ENCODE measurements around the gene BLMH.
"Not testable (repeated sequence)": the region's sequence is repeated elsewhere in the genome, so short reads cannot be mapped to it uniquely, and the experiment has no call there.

Gene BLMH

DNA sequence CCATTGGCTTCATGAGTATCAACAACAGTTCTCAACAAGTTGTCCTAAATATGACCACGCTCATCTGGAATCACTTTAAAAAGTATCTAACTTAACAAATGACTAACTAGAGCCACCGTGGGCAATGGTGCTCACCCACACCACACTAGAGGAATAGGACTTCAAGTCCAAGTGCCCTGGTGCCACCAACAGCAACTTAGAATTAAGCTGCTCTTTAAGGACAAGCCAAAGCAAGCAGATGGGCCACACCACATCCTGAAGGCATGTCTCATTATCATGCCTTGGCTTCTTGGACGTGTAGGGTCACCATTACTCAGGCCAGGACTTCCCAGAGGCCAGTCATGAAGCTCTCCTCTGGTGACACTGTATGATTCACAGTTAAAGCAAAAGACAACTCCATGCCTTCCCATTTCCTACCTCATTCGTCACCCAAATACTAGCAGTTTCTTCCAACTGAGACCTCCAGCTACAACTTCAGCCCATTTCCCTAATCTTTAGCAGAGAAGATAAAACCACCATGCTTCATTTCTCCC, 46.8 kb downstream of the BLMH start:
- FAIRE-seq = no peak

DNA sequence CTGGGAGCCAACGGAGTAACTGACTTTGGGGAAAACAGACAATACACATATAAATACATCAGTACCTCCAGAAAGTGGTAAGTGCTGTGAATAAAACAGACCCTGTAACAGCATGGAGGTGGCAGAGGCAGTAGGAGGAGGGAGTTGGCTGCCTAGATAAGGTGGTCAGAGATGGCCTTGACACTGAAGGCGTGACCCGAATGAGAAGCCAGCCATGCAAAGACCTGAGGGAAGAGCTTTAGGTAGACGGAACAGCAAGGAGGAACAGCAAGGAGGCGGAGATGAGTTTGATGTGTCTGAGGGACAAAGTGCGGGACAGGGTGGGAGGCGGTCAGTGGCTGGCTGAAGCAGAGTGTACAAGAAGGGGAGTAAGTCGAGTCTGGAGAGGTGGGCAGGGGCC, 48.2 kb downstream of the BLMH start:
- no peak for FAIRE-seq

DNA sequence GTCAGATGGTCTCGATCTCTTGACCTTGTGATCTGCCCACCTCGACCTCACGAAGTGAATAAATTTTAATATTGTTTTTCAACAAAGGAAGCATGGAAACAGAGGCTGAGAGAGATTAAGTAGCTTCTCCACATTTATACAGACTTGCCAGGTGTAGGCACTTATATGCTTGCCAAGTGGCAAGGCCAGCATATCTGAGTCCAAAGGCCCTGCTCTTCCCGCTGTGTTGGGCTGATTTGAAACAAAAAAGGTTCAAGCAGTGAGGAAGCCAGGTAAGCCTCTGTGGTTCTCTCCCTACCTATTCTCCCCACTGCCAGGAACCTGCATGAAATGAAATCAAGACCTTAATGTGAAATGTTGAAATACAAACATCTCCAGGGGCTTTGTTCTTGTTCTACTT, 48.7 kb downstream of the BLMH start:
- no peak for FAIRE-seq

DNA sequence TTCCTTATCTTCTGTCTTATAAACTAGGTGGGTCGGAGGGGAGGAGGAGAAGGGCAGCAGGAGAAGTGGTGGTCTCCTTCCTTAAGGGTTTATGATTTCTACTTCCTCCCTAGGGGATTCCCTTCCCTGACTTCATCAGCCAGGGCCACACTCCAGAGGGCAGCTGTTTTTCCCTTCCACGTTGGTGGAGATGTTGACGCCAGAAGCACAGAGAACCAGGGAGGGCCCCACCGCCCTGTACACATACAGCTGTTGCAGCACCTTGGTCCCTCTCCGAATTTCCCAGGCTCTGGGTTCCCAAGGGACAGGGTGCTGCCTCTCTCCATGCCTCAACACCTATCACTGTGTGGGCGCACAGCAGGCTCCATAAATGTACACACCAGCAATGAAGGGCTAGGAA, 50.7 kb downstream of the BLMH start:
- no peak for FAIRE-seq

DNA sequence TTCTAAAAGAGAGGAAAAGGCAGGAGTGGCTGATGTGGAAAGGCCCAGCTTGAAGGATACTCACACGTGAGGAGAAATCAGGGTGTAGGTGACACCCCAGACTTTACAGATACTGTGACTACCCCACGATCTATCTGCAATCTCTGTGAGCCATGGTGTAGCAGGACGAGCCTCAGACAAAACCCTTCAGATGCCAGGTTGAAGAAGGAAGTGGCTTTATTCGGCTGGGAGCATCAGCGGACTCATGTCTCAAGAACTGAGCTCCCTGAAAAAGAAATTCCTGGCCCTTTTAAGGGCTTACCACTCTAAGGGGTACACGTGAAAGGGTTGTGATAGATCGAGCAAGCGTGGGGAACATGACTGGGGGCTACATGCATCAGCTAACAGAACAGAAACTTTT, 51.6 kb downstream of the BLMH start:
- FAIRE-seq = no peak

DNA sequence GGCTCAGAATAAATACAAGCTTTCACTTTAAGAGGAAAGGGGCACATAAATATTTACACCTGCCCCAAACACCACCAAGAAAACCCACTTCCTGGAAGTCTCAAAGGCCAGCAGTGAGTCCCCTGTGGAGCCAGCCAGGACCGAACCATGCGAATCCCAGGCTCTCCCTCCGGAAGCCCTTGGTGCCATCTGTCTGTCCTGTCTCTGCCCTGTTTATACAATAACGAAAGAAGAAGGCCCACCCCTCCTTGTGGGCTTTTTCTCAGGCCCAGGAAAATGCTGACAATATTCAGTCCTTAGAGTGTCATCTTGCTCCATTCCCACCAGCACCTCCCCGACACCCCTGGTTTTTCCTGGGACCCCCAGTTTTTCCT, 52.7 kb downstream of the BLMH start:
- no peak for FAIRE-seq

DNA sequence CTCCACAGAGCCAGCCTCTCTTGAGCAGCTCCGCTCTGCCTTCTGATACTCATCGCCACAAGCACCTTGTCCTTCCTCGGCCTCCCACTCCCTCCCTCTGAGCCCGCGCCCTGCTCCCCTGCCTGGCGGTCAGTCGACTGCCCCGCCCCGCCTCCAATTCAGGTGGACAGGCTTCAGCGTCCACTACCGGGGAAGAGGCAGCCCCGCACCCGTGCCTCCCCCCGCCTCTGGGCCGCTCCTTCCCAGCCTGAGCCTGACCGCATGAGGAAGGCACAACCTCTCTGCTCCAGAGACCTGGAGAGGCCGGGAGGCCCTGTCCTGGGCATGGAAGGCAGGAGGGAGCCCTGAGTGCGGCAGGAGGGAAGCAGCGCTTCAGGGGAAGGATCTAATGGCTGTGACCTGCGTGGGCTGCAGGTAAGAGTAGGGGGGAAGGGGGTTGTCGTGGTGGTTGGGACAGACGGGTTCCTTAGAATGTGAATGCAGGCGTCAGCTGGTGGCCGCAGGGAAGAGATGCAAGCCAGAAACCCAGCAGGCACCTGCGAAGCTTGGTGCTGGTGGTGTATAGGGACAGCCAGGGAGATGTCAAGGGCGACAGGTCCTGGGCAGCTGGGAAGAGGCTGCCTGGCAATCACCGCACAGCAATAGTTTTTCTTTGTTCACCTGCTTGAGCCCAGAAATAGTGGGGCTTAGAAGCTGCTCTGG, 53.2 kb downstream of the BLMH start:
- no peak for FAIRE-seq

DNA sequence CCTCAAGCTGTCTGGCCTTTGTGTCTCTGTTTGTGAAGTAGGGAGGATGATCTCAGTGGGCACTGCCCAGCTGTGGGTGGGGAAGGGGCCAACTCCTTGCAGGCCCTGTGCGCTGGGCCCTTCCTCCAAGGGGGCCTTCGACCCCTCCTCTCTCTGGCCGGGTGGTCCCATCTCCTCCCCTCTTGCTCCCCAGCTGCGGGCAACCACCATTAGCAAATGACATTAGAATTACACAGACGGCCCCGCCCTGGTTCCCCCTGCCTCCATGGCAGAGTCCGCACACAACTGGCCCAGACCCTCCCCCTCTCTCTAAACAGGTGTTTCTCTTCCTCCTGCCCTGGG, 53.8 kb downstream of the BLMH start:
- FAIRE-seq = no peak

DNA sequence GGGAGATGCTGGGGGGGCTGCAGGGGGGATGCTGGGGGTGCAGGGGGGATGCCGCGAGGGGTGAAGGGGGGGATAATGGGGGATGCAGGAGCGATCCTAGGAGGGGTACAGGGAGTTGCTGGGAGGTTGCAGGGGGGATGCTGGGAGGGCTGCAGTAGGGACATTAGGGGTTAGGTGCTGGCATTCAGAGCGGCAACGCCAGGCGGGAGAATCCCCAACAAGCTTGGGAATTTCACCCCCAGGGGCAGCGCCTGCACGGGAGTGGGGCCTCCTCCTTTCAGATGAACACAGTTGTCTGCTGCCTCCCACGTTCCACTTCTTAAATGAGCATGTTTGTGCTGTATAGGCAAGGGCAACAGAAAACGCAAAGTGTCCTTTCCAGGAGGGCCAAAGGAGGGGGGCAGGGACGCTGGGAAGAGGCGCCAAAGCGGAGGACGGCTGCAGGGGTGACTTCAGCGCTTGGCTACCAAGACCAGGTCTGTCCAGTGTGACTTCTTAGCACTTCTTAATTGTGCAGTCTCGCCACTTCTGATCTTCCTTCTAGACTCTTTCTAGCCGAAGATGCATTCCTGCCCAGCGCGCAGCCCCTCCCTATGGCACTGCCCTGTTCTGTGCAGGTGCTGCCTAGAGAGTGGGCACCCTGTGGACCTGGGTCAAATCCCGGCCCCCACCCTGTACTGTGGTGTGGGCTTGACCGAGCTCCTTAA, 54.3 kb downstream of the BLMH start:
- FAIRE-seq = no peak

DNA sequence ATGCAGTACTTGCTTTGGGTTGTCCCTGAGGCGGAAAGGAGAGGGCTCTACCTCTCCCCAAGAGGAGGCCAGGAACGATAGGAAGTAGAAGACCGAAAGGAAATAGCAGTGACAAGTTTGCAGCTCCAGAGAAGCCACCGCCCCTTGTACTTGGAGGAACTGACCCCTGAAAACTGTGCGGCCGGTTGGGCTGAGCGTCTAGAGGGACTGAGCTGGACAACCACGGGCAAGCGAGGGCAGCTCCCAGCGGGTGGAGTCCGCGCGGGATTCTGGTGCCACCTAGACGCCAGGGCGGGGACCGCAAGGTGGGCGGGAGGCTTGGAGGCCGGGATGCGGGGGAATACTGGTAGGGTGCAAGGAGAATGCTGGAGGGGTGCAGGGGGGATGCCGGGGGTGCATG, 55.0 kb downstream of the BLMH start:
- no peak for FAIRE-seq

DNA sequence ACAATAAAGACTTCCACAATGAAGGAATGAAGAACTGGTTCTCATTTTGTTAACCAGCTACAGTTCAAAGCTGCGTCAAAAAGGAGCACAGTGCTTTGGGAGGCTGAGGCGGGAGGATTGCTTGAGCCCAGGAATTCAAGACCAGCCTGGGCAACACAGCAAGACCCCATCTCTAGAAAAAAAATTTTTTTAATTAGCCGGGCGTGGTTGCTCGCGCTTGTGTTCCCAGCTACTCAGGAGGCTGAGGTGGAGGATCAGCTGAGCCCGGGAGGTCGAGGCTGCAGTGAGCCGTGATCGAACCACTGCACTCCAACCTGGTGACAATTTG, 55.5 kb downstream of the BLMH start:
- no peak for FAIRE-seq

DNA sequence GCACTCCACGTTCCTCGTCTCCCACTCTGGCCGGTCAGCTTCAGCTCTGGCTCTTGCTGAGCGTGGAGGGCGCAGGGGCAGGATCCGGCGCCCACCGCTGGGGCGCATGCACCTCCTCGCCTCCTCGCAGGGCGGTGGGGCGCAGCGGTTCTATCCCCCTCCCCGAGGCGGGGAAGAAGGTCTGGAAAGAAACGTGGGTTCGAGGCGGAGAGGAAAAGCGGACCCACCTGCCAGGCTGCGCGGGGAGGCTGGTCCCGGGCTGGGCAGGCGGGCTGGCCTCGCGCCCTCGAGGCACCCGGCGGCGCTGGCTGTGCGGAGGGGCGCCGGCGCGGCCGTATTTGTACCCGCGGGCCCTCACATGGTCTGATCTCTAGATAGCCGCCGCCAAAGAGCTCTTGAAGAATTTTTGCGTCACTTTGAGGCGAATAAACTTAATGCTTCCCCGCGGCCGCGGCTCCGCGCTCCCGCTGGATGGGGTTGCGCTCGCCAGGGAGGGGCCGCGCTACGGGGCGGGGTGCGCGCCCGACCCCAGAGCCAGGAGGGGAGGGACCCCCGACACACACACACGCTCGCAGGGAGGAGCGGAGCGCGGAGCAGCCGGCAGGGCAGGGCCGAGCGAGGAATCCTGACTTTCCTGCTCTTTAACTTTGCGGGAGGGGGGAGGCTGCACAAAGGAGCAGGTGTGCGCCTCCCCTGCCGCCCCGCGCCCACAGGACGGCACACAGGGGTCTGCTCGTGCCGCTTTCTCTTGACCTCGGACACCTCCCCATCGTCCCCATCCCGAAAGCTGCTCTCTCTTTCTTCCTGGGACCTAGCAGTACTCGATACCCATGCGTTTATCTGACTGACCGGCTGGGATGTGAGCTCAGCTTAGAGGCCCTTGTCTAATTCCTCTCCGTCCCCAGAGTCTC, 56.1 kb downstream of the BLMH start, which contains the start of gene SLC6A4:
Gene SLC6A4 (minus strand): TSS at position 312 of the 911 bp plus-strand sequence. CDS start 13,739 bp downstream, outside the sequence.
- FAIRE-seq = no peak

DNA sequence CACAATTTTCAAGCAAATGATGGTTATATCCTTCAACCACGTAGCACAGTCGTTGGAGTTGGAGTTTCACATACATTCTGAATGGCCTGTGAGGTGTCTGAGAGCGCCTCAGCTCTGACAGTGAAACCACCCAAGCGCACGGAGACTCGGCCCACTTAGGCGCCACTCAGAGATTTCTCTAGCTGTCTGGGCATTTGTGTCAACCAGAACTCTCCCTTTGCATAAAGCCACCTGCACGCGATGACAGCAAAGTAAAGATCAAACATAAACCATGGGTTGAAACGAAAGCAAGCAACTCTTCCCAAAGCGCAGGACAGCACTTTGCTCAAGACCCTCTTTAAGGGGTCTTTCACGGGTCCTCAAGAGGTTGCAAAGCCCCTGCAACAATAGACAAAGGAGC, 56.8 kb downstream of the BLMH start:
- FAIRE-seq = no peak

DNA sequence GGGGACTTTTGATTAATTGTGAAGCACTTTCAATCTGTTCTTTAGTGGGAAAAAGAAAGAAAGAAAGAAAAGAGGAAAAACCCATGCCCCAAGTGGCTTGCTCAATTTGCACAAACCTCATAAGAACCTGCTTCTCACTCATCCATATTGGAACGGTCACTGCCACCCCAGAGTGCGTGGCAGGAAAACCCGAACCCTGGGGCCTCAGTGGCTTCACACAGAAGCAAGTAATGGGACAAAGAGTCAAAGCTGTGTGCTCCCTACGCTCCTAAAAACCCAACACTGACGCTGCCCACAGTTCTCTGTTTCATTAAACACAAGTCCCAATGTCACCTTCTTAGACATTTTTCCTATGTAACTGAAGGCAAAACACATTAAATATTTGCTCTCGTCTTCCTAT, 57.4 kb downstream of the BLMH start:
- no peak for FAIRE-seq

DNA sequence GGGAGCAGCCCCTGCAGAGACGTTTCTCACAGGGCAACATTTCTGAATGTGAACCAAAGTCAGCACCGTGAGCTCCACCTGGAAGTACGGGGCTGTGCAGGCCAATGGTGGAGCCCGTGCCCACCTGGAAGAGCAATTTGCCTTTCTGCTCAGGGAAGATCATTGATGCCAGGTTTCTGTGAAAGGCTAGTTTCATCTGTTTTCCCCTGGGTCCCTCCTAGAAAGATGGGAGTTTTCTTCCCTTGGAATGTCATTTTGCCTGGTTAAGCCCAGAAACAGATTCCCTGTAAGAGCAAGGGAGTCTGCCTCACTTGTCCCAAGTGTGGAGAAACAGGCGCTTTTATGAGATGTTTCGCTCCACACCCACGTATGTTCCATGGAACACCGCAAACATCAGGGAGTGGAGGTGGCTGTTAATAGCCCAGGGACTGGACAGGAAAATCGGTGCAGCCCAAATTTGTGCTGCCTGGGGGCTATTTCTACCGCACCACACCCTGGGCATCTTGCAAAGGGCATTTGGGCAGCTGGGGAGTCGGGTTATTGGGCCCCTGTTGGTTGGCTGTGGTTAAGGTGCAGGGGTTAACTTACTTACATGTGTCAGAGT, 58.8 kb downstream of the BLMH start:
- no peak for FAIRE-seq

DNA sequence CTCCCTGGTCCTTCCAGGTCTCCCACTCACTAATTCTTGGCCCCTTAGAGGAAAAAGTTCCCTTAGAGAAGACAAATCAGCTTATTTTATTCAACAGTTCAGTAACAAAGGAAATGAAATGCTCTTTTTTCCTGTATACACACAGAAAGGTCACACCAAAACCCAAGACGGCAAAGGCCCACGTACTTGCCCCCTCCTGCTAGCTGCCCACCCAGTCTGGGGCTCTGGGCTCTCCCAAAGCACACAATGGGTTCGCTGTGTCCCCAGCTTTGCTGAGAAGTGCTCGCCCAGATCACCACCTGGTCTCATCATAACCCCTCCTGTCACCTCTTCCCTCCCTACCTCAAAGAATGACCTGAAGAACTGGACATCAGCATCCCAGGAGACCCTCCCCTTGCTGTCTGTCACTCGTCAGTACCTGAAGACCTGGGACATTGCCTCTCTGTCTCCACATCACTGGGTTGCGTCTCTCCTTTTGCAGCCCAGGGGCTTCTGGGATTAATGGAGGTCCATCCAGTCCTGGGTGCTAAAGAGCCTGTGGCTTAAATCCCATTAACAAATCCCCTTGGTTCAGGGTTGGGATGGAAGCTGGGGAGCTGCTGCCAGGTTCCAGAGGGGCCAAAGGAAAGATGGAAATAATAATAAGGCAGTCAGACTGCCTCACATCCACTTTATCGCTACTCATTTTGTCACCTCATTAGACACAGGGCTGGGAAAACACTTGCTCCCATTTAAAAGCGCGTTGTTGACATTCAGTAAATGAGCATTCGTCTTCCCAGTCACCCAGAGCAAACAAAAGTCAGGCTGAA, 59.5 kb downstream of the BLMH start:
- FAIRE-seq = no peak

DNA sequence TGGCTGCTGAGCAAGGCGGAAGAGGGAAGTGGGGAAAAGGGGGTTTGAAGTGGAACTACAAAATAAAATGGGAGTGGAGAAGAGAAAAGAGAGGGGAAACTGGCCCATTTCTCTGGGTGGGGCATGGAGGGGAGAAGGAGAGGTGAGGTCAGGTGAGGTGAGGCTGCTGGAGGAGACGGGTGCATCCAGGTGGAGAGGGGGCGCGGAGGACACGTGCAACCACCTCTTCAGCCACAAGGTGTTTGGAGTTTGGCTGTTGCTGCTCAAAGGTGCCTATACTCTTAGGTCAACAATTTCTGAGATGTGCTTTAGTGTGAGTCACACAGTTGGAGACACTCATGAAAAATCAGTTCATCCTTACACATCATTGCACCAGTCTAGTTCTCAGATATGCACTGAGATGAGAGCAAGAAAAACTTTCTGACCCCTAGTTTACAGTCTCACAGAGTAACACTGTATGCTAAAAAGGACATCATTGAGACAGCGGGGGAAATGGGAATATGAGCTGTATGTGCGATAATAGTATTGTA, 61.1 kb downstream of the BLMH start:
- FAIRE-seq = no peak

DNA sequence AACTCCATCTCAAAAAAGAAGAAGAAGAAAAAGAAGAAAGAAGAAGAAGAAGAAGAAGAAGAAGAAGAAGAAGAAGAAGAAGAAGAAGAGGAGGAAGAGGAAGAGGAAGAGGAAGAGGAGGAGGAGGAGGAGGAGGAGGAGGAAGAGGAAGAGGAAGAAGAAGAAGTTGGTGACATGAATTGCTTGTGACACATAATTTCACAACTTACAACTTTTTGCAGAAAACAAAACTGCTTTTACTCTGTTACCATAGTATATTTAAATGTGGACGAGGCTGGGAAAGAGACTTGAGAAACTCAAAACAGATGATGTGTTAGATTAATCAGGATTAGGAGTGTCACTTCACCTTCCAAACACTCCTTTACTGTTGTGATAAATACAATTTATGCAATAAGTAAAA, 61.7 kb downstream of the BLMH start:
- FAIRE-seq = not testable (repeated sequence)

DNA sequence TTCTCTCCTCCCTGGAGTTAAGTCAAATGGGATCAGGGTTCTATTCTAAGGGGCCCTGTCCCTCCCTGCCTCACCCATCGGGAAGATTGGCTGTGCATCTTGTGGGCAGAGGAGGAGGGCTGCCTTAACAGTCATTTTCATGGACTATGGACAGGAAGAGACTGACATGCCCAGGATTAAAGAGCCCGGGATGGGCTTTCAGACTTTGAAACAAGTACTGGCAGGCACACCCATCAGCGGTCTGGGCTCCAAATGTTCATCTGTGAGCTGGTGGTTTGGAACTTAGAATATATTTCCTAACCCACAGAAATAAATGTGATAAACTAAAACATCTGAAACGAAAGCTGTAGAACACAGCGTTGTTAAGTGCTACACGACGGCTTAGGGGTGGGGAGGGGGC, 62.7 kb downstream of the BLMH start:
- no peak for FAIRE-seq

DNA sequence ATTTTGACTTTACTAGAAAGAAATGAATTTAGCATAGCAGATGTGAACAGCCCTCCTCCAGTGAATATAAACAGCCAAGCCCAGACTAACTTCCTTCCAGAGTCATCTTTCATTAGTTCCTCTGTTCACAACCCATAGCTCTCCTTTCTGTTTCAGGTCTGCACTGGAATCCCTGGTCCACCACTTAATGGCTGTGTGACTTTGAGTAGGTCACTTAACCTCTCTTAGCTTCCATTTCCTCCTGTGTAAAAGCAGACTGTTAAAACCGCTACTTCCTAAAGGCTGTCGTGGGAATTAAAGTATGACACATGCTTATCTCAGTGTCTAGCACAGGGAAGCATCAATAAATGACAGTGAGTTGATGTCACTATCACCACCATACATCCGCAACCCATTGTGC, 63.7 kb downstream of the BLMH start:
- FAIRE-seq = no peak

DNA sequence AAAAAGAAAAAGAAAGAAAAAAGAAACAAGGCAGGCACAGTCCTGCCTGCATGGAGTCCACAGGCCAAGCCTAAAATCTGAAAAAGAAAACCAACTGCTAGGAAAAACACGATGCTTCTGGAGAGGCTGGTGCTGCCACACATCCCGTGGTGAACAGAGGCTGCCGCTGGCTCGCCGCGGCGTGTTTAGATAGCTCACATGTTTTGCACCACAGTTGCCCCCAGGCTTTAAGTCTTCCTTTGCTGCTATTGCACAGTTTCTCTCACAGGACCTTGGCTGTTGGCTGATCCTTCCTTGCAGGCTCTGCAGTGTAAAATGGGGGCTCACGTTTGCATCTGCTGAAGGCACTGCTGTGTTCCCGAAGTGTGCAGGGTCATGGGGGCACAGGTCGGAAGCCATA, 64.9 kb downstream of the BLMH start:
- no peak for FAIRE-seq

DNA sequence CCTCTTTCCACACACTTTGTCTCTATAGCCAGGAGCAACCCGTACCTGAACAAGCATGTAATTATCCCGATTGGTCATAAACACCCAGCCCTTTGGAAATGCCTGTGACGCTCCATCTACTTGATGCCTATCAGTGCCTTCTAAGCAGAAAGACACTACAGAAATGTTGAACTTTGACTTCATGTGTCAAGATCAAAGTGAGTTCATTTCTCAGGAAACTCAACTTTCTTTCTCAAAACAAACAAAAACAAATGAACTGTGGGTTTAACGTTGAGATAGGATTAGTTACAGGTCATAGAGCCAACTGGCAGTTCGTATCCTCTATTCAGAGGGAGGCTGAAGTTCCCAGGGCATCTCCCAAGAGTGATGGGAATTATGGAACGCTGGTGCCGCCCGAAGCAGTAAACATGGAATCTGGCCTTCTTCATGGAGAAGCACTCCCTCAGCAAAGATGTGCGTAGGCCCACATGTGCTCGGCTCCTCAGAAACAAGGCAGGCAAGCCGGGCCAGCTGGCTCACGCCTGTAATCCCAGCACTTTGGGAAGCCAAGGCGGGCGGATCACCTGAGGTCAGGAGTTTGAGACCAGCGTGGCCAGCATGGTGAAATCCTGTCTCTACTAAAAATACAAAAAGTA, 65.7 kb downstream of the BLMH start:
- no peak for FAIRE-seq
